Omental fat pad (tissue), 4 donors: ENCODE results near the gene FA2H. TPM values are rescaled to one million over a fixed set of nuclear protein-coding genes. Genes with fewer than 3 reads are reported as not detected.

Experiments used
- ATAC-seq: fragments of 150-250 bp; one replicate; pipeline ENCODE4 v1.9.1; 2016; ENCODE audit warnings: mild to moderate bottlenecking, moderate library complexity; ENCODE audit not compliant: low FRiP score
- DNase-seq: peaks from one replicate; pipeline ENCODE4 v3.0.0-alpha.2; 2019; ENCODE audit warnings: low spot score
- CTCF ChIP-seq, 3 donors: fragments of 450-650 bp; IDR thresholded peaks; one replicate each; pipeline ENCODE4 v1.5.1; 2016 to 2017; ENCODE audit warnings: antibody characterized with exemption in 3 of 3, mild to moderate bottlenecking in 3 of 3, moderate library complexity in 2 of 3
- total RNA-seq, 4 donors: library from RNA; depleted of rRNA; stranded (reverse); fragments of >200 nt; gene quantifications; one replicate each; pipeline ENCODE4 v1.1.0, GENCODE V29; 2016

Gene FA2H
- total RNA-seq, 4 donors from 2014 or later, result not detected

- ATAC-seq, result no peak
Observed at GRCh38 chr16:74759564-74759963, 15.1 kb downstream of the FA2H start.

GRCh38 chr16:74758801-74759200 lies 15.8 kb downstream of the FA2H start:
- no peak for DNase-seq
- no peak for TF ChIP-seq CTCF (IDR thresholded peaks at IDR 0.05)
- ATAC-seq, result no peak

More at GRCh38 chr16:74759564-74759963, 15.1 kb downstream of the FA2H start:
- no peak for DNase-seq
- no peak for TF ChIP-seq CTCF (IDR thresholded peaks at IDR 0.05)

GRCh38 chr16:74757349-74757748 lies 17.3 kb downstream of the FA2H start:
- DNase-seq (no peak), ATAC-seq (no peak)
- TF ChIP-seq CTCF (IDR thresholded peaks at IDR 0.05), result no peak

GRCh38 chr16:74756203-74756602 lies 18.4 kb downstream of the FA2H start:
- no peak for TF ChIP-seq CTCF (IDR thresholded peaks at IDR 0.05)
- no peak for DNase-seq
- ATAC-seq, result no peak

- no peak for TF ChIP-seq CTCF (IDR thresholded peaks at IDR 0.05)
- ATAC-seq (no peak), DNase-seq (no peak)
Observed at GRCh38 chr16:74753180-74753579, 21.4 kb downstream of the FA2H start.

- DNase-seq (no peak), ATAC-seq (no peak)
- TF ChIP-seq CTCF (IDR thresholded peaks at IDR 0.05), result no peak
Observed at GRCh38 chr16:74752756-74753155, 21.9 kb downstream of the FA2H start.

GRCh38 chr16:74752258-74752657 lies 22.4 kb downstream of the FA2H start:
- ATAC-seq (no peak), DNase-seq (no peak)
- TF ChIP-seq CTCF (IDR thresholded peaks at IDR 0.05), result no peak
